Ishikawa (cell line): ENCODE measurements around the gene ZNF862.

Experiments
- CEBPB ChIP-seq: IDR thresholded peaks from 2 replicates; pipeline ENCODE4 v1.6.1; 2012
- CREB1 ChIP-seq: IDR thresholded peaks from 2 replicates; pipeline ENCODE4 v1.6.1; 2012; ENCODE audit warnings: low read depth
- EGR1 ChIP-seq: IDR thresholded peaks from 2 replicates; pipeline ENCODE4 v1.6.1; 2012
- EP300 ChIP-seq: IDR thresholded peaks from 2 replicates; pipeline ENCODE4 v1.6.1; 2012; ENCODE audit warnings: borderline replicate concordance
- FOXM1 ChIP-seq: IDR thresholded peaks from 2 replicates; pipeline ENCODE4 v1.6.1; 2012; ENCODE audit warnings: low read depth, borderline replicate concordance
- NFIC ChIP-seq: IDR thresholded peaks from 2 replicates; pipeline ENCODE4 v1.6.1; 2012
- RAD21 ChIP-seq: IDR thresholded peaks from 2 replicates; pipeline ENCODE4 v1.6.1; 2012; ENCODE audit warnings: low read depth
- TAF1 ChIP-seq: IDR thresholded peaks from 2 replicates; pipeline ENCODE4 v1.6.1; 2012; ENCODE audit warnings: low read depth, mild to moderate bottlenecking
- TCF12 ChIP-seq: IDR thresholded peaks from 2 replicates; pipeline ENCODE4 v1.6.1; 2012; ENCODE audit warnings: low read depth
- TEAD4 ChIP-seq: IDR thresholded peaks from 2 replicates; pipeline ENCODE4 v1.6.1; 2012
- YY1 ChIP-seq: IDR thresholded peaks from 2 replicates; pipeline ENCODE4 v1.6.1; 2012; ENCODE audit warnings: low read depth
- ZBTB7A ChIP-seq: IDR thresholded peaks from 2 replicates; pipeline ENCODE4 v1.6.1; 2012; ENCODE audit warnings: low read depth
- TF ChIP-seq, protein P1 (sequence below): IDR thresholded peaks from 2 replicates; pipeline ENCODE4 v1.6.1; 2012; ENCODE audit warnings: low read depth, mild to moderate bottlenecking
- TF ChIP-seq, protein P2 (sequence below): IDR thresholded peaks from 2 replicates; pipeline ENCODE4 v1.6.1; 2012
- TF ChIP-seq, protein P3 (sequence below): IDR thresholded peaks from 2 replicates; pipeline ENCODE4 v1.6.1; 2012

The ZNF862 gene

DNA sequence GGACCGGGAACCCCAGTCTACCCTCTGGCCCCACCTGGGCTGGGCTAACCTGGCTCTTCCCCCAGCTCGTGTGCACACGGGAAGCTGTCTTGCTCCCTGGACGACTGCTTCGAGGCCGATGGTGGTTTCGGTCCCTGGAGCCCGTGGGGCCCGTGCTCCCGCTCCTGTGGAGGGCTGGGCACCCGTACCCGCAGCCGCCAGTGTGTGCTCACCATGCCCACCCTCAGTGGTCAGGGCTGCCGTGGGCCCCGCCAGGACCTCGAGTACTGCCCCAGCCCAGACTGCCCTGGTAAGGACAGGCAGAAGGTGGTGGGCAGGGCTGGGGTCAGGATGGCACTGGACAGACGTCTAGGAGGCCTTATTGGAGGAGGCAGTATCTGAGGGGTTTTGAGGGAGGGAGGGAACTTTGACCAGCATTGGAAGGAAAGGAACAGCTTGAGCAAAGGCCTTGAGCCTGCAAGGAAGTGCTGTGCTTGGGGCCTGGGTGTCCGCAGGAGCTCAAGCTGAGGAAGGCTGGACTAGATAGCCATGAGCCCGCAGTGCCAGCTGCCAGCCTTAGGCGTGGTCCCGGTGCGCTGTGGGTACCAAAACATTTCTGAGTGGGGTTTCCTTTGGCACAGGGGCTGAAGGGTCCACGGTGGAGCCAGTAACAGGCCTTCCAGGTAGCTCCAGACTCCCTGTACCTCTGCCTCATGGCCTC is 20.2 kb upstream of the ZNF862 start:
- TF ChIP-seq EP300 (no peak), YY1 (no peak), TEAD4 (no peak), FOXM1 (no peak), EGR1 (no peak), CREB1 (no peak)
- TF ChIP-seq, protein P1, sequence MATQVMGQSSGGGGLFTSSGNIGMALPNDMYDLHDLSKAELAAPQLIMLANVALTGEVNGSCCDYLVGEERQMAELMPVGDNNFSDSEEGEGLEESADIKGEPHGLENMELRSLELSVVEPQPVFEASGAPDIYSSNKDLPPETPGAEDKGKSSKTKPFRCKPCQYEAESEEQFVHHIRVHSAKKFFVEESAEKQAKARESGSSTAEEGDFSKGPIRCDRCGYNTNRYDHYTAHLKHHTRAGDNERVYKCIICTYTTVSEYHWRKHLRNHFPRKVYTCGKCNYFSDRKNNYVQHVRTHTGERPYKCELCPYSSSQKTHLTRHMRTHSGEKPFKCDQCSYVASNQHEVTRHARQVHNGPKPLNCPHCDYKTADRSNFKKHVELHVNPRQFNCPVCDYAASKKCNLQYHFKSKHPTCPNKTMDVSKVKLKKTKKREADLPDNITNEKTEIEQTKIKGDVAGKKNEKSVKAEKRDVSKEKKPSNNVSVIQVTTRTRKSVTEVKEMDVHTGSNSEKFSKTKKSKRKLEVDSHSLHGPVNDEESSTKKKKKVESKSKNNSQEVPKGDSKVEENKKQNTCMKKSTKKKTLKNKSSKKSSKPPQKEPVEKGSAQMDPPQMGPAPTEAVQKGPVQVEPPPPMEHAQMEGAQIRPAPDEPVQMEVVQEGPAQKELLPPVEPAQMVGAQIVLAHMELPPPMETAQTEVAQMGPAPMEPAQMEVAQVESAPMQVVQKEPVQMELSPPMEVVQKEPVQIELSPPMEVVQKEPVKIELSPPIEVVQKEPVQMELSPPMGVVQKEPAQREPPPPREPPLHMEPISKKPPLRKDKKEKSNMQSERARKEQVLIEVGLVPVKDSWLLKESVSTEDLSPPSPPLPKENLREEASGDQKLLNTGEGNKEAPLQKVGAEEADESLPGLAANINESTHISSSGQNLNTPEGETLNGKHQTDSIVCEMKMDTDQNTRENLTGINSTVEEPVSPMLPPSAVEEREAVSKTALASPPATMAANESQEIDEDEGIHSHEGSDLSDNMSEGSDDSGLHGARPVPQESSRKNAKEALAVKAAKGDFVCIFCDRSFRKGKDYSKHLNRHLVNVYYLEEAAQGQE: no peak
- TF ChIP-seq, protein P2, sequence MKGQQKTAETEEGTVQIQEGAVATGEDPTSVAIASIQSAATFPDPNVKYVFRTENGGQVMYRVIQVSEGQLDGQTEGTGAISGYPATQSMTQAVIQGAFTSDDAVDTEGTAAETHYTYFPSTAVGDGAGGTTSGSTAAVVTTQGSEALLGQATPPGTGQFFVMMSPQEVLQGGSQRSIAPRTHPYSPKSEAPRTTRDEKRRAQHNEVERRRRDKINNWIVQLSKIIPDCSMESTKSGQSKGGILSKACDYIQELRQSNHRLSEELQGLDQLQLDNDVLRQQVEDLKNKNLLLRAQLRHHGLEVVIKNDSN: no peak

DNA sequence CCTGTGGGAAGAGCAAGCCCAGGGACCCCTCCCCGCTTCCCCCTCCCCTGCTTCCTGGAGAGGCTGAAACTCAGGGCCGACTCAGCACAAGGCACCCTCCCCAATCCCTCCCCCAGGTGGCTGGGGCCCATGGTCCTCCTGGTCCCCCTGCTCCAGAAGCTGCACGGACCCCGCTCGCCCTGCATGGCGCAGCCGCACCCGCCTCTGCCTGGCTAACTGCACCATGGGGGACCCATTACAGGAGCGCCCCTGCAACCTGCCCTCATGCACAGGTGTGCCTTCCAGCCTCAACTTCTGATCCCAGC is 19.7 kb upstream of the ZNF862 start:
- no peak for TF ChIP-seq CREB1
- TF ChIP-seq ZBTB7A: no peak

DNA sequence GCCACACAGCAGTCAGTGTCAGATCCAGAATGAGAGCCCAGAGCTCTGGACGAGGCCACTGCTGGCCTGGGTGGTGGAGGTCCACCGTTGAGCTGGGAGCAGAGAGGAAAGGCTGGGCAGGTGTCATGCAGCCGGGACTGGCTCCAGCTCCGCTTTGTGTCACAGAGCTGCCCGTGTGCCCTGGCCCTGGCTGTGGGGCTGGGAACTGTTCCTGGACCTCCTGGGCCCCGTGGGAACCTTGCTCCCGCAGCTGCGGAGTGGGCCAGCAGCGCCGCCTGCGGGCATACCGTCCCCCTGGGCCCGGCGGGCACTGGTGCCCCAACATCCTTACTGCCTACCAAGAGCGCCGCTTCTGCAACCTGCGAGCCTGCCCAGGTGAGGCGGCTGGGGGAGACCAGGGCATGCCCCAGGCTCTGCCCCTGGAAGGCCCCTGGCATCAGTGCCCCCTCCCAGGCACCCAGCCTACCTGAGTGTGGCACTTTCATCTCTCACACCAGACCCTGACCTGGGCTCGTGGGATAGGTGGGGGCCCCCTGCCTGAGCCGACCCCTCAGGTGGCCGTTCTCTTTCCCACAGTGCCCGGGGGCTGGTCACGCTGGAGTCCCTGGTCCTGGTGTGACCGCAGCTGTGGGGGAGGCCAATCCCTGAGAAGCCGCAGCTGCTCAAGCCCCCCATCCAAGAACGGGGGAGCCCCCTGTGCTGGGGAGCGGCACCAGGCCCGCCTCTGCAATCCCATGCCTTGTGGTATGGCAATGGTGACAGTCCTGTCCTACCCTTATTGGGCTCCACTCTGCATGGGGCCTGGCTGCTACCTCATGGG is 18.8 kb upstream of the ZNF862 start:
- no peak for TF ChIP-seq CEBPB
- TF ChIP-seq EGR1: no peak
- TF ChIP-seq YY1: no peak
- TF ChIP-seq TCF12: no peak
- TF ChIP-seq, protein P2: no peak
- TF ChIP-seq, protein P1: no peak
- TF ChIP-seq CREB1: no peak
- no peak for TF ChIP-seq EP300
- no peak for TF ChIP-seq NFIC
- TF ChIP-seq RAD21: no peak
- TF ChIP-seq FOXM1: no peak

DNA sequence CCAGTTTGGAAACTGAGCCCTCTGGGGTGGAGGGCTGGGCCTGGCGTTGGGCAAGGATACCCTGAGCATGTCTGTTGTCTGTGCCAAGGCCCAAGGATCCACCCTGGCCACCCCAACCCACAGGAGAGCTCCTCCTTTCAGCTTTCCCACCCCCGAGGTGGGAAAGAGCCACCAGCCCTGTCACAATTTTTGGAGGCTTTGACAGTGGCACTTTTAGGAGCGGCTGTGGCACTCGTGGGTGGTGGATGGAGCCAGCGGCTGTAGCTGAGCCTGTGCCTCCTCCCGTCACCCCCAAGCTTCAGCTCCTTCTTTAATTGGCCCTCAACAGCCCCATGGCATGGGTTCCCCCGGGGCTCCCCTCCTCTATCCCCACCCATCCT is 18.2 kb upstream of the ZNF862 start:
- TF ChIP-seq EP300 (no peak), EGR1 (no peak), TAF1 (no peak), ZBTB7A (no peak), TEAD4 (no peak), CREB1 (no peak), CEBPB (no peak), YY1 (no peak)
- TF ChIP-seq, protein P2: no peak
- TF ChIP-seq, protein P1: no peak
- TF ChIP-seq, protein P3, sequence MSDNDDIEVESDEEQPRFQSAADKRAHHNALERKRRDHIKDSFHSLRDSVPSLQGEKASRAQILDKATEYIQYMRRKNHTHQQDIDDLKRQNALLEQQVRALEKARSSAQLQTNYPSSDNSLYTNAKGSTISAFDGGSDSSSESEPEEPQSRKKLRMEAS: no peak
